NB4 (cell line): ENCODE results near the gene BRD4.
A peak's percentile ranks its signal among the peaks of the same experiment; 100 is the strongest.

ENCODE experiments used
- DNase-seq: peaks from one replicate; pipeline ENCODE4 v3.0.0; 2010; ENCODE audit warnings: low read depth
- H3K4me3 ChIP-seq: one replicate; pipeline ENCODE4 v1.5.1; 2011; ENCODE audit warnings: mild to moderate bottlenecking, low read depth, low read length, moderate library complexity
- CTCF ChIP-seq: IDR thresholded peaks from one replicate; pipeline ENCODE4 v1.5.1; 2012; ENCODE audit warnings: low read depth, low read length
- MYC ChIP-seq: IDR thresholded peaks from 2 replicates; pipeline ENCODE4 v1.6.1; 2011; ENCODE audit warnings: low read depth, low read length
- POLR2A ChIP-seq: IDR thresholded peaks from 2 replicates; pipeline ENCODE4 v1.6.1; 2011; ENCODE audit warnings: mild to moderate bottlenecking; ENCODE audit not compliant: insufficient read length; ENCODE audit errors: extremely low read depth
- TF ChIP-seq, protein P1 (sequence below): IDR thresholded peaks from 2 replicates; pipeline ENCODE4 v1.6.1; 2011; ENCODE audit warnings: low read depth, low read length

Gene BRD4

GRCh38 chr19:15288146-15288963 lies 44.0 kb downstream of the BRD4 start:
- no peak overlapping the region for H3K4me3 ChIP-seq
- TF ChIP-seq MYC (no peak), POLR2A (no peak), CTCF (no peak)
- TF ChIP-seq, protein P1, sequence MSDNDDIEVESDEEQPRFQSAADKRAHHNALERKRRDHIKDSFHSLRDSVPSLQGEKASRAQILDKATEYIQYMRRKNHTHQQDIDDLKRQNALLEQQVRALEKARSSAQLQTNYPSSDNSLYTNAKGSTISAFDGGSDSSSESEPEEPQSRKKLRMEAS: no peak
- DNase-seq: peak; percentile 38

DNA sequence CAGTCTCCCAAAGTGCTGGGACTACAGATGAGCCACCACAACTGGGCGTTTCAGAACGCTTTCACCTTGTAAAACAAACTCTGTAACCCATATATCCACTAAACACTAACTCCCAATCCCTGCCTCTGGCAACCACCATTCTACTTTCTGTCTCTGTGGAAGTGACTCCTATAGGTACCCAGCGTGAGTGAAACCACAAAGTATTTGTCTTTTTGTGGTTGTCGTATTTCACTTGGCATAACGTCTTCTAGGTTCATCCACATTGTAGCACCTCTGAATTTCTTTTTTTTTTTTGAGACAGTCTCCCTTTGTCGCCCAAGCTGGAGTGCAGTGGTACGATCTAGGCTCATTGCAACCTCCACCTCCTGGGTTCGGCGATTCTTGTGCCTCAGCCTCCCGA lies 44.8 kb downstream of the BRD4 start:
- no peak overlapping the region for H3K4me3 ChIP-seq
- DNase-seq: no peak
- TF ChIP-seq MYC: no peak
- no peak for TF ChIP-seq POLR2A
- TF ChIP-seq, protein P1: no peak
- no peak for TF ChIP-seq CTCF

DNA sequence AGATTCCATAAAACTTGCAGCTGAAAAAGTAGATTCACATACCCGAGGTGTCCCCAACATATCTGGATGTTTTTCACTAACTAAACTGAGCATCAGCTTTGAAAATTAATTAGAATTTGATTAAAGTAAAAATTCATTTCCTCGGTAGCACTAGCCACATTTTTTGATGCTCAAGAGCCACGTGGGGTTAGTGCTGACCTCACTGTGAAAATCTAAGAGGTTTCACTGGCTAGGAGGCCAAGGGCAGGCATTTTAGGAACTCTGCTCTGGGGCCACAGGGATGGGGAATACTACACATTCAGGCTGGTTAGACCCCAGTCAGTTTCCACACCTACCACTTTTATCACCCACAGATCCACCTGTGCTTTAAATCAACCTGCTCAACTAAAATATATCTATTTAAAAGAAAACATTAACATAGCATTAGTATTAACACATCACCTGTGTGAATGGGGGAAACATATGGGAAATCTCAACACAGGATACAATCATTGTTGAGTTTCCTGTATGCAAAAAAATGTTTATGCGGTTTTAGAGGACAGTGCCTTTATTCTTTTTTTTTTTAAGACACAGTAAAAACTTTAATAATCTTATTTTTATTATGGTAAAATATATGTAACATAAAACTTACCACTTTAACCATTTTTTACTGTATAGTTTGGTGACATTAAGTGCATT lies 45.5 kb downstream of the BRD4 start:
- H3K4me3 ChIP-seq: no peak overlapping the region
- TF ChIP-seq POLR2A (no peak), CTCF (no peak), MYC (no peak)
- TF ChIP-seq, protein P1: no peak
- no peak for DNase-seq

GRCh38 chr19:15285896-15286591 lies 46.3 kb downstream of the BRD4 start:
- TF ChIP-seq POLR2A: no peak
- no peak for TF ChIP-seq MYC
- peak; percentile 41 for DNase-seq
- no peak overlapping the region for H3K4me3 ChIP-seq

DNA sequence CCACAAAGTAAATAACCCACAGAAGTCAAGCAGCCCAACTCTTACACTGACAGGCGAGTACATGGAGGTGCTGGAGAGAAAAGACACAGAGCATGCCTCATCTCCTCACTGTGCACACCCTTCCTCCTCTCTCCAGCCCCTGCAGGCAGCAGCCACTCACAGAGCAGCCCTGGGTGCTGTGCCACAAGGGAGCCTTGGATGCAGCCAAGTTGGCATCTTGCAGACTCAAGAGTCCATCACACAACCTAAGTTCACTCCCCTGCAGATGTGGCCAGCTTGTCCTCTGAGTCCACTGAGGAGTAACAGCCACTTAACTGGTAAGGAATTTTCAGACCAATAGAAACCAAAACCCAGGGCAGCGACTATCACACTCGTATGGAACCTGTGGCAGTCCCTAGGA lies 47.4 kb downstream of the BRD4 start:
- DNase-seq: no peak
- TF ChIP-seq POLR2A (no peak), CTCF (no peak), MYC (no peak)
- TF ChIP-seq, protein P1: no peak
- no peak overlapping the region for H3K4me3 ChIP-seq

GRCh38 chr19:15284091-15284490 lies 48.2 kb downstream of the BRD4 start:
- no peak for DNase-seq
- no peak overlapping the region for H3K4me3 ChIP-seq
- TF ChIP-seq, protein P1: no peak
- TF ChIP-seq CTCF (no peak), MYC (no peak), POLR2A (no peak)
